ENCODE data around the gene RNF208. TPM values are rescaled to one million over a fixed set of nuclear protein-coding genes. Genes with fewer than 3 reads are reported as not detected.
"Not testable (repeated sequence)": the region's sequence is repeated elsewhere in the genome, so short reads cannot be mapped to it uniquely, and the experiment has no call there.

The RNF208 gene
- total RNA-seq, 2 experiments from 2014 or later = 3.4 to 4.4 TPM

GRCh38 chr9:137251490-137252268, 29.6 kb upstream of the RNF208 start:
- H3K9me3 Mint-ChIP-seq = no peaks in the 10 kb centered on the region
- no peak overlapping the region for H3K4me3 Mint-ChIP-seq
- ChIA-PET POLR2A (interaction anchor here (2.5 to 5.1 kb wide), 2 partner anchors 10 kb away, joined by 13 to 65 read pairs; partner anchors contain the start of gene TUBB4B), CTCF (no interaction called here)
- peaks cover 2% of the 10 kb centered on the region for H3K36me3 Mint-ChIP-seq
- H3K27me3 Mint-ChIP-seq = no peaks in the 10 kb centered on the region
- no peak for DNase-seq
- H3K4me1 Mint-ChIP-seq (ENCODE audit: low read depth) = peaks cover 16% of the 10 kb centered on the region
- intact Hi-C loops (cut with micrococcal nuclease) = no loop called here
- H3K27ac Mint-ChIP-seq = no peak overlapping the region

GRCh38 chr9:137251194-137251461, 29.1 kb upstream of the RNF208 start, which contains the start of gene STPG3:
Gene STPG3 (plus strand): TSS chr9:137251286. CDS start chr9:137251287, 1 bp downstream.
- no peaks in the 10 kb centered on the region for H3K27me3 Mint-ChIP-seq
- no peak within 1 kb of the TSS for H3K27ac Mint-ChIP-seq
- H3K4me3 Mint-ChIP-seq = no peak within 1 kb of the TSS
- H3K4me1 Mint-ChIP-seq (ENCODE audit: low read depth) = peaks cover 10% of the 10 kb centered on the region
- ChIA-PET CTCF (no interaction called here), POLR2A (interaction anchor here (2.5 kb wide), 1 partner anchor 10 kb away, joined by 13 read pairs; the partner anchor contains the start of gene TUBB4B)
- no peak for DNase-seq
- intact Hi-C loops (cut with micrococcal nuclease) = no loop called here
- H3K36me3 Mint-ChIP-seq = peaks cover 2% of the 10 kb centered on the region
- H3K9me3 Mint-ChIP-seq = no peaks in the 10 kb centered on the region

GRCh38 chr9:137250329-137251193, 28.5 kb upstream of the RNF208 start:
- ChIA-PET CTCF (interaction anchor here (1.0 to 3.4 kb wide), 2 partner anchors 10 to 14 kb away, joined by 5 to 11 read pairs; partner anchors contain the start of gene TUBB4B), POLR2A (interaction anchor here (2.5 kb wide), 1 partner anchor 9 kb away, joined by 13 read pairs; the partner anchor contains the start of gene TUBB4B)
- DNase-seq = no peak
- Mint-ChIP-seq H3K27ac (no peak overlapping the region), H3K27me3 (no peaks in the 10 kb centered on the region), H3K36me3 (peaks cover 2% of the 10 kb centered on the region), H3K9me3 (no peaks in the 10 kb centered on the region), H3K4me1 (ENCODE audit: low read depth) (peaks cover 5% of the 10 kb centered on the region), H3K4me3 (no peak overlapping the region)
- intact Hi-C loops (cut with micrococcal nuclease) = no loop called here

GRCh38 chr9:137247916-137248175, 25.8 kb upstream of the RNF208 start:
- no peak overlapping the region for H3K27ac Mint-ChIP-seq
- no peak for DNase-seq
- H3K27me3 Mint-ChIP-seq = no peaks in the 10 kb centered on the region
- no peak overlapping the region for H3K4me3 Mint-ChIP-seq
- intact Hi-C loops (cut with micrococcal nuclease) = no loop called here
- ChIA-PET POLR2A (no interaction called here), CTCF (interaction anchor here (0.6 to 3.4 kb wide), 4 partner anchors 8 to 287 kb away, joined by 3 to 11 read pairs (median 4); no protein-coding TSS in a partner anchor)
- peaks cover 5% of the 10 kb centered on the region for H3K4me1 Mint-ChIP-seq (ENCODE audit: low read depth)
- peaks cover 12% of the 10 kb centered on the region for H3K36me3 Mint-ChIP-seq
- H3K9me3 Mint-ChIP-seq = no peaks in the 10 kb centered on the region

GRCh38 chr9:137247135-137247915, 25.3 kb upstream of the RNF208 start:
- DNase-seq = no peak
- Mint-ChIP-seq H3K27me3 (no peaks in the 10 kb centered on the region), H3K4me1 (ENCODE audit: low read depth) (peaks cover 10% of the 10 kb centered on the region), H3K9me3 (no peaks in the 10 kb centered on the region), H3K27ac (no peak overlapping the region), H3K36me3 (peaks cover 17% of the 10 kb centered on the region), H3K4me3 (no peak overlapping the region)
- CTCF ChIA-PET = interaction anchor here (0.6 to 3.4 kb wide), 3 partner anchors 10 to 288 kb away, joined by 3 to 11 read pairs (median 3); no protein-coding TSS in a partner anchor
- intact Hi-C loops (cut with micrococcal nuclease) = no loop called here
- POLR2A ChIA-PET = no interaction called here

- peaks cover 26% of the 10 kb centered on the region for H3K36me3 Mint-ChIP-seq
- DNase-seq = no peak
- H3K27ac Mint-ChIP-seq = no peak overlapping the region
- H3K9me3 Mint-ChIP-seq = no peaks in the 10 kb centered on the region
- H3K4me1 Mint-ChIP-seq (ENCODE audit: low read depth) = peaks cover 12% of the 10 kb centered on the region
- ChIA-PET CTCF (interaction anchor here (1.2 to 1.6 kb wide), 2 partner anchors 9 to 211 kb away, joined by 3 to 7 read pairs; no protein-coding TSS in a partner anchor), POLR2A (interaction anchor here (2.0 kb wide), 1 partner anchor 9 kb away, joined by 5 read pairs; the partner anchor contains the start of gene NELFB)
- intact Hi-C loops (cut with micrococcal nuclease) = no loop called here
- H3K4me3 Mint-ChIP-seq = no peak overlapping the region
- H3K27me3 Mint-ChIP-seq = no peaks in the 10 kb centered on the region
Measured at GRCh38 chr9:137245450-137246421, 23.7 kb upstream of the RNF208 start.

- intact Hi-C loops (cut with micrococcal nuclease) = loop anchor here (5.0 kb wide), 2 partner anchors 117 to 452 kb away; partner anchors contain the start of gene TMEM141
- Mint-ChIP-seq H3K27me3 (no peaks in the 10 kb centered on the region), H3K36me3 (peaks cover 26% of the 10 kb centered on the region), H3K27ac (no peak overlapping the region), H3K9me3 (no peaks in the 10 kb centered on the region), H3K4me1 (ENCODE audit: low read depth) (peaks cover 12% of the 10 kb centered on the region), H3K4me3 (no peak overlapping the region)
- POLR2A ChIA-PET = interaction anchor here (1.7 to 2.0 kb wide), 2 partner anchors 10 to 130 kb away, joined by 5 read pairs; partner anchors contain the start of genes DPP7 and NELFB
- CTCF ChIA-PET = interaction anchor here (1.2 to 1.8 kb wide), 3 partner anchors 8 to 210 kb away, joined by 3 to 7 read pairs (median 7); partner anchors contain the start of gene NELFB
- DNase-seq = no peak
Measured at GRCh38 chr9:137244486-137245449, 22.7 kb upstream of the RNF208 start.

GRCh38 chr9:137243626-137244485, 21.8 kb upstream of the RNF208 start:
- ChIA-PET CTCF (interaction anchor here (1.8 kb wide), 1 partner anchor 11 kb away, joined by 7 read pairs; the partner anchor contains the start of gene NELFB), POLR2A (interaction anchor here (1.7 to 4.5 kb wide), 3 partner anchors 10 to 129 kb away, joined by 5 to 65 read pairs (median 5); partner anchors contain the start of genes DPP7 and NELFB)
- Mint-ChIP-seq H3K9me3 (no peaks in the 10 kb centered on the region), H3K27ac (no peak overlapping the region), H3K36me3 (peaks cover 26% of the 10 kb centered on the region), H3K27me3 (no peaks in the 10 kb centered on the region), H3K4me3 (peak overlapping the region; percentile 83), H3K4me1 (ENCODE audit: low read depth) (peaks cover 15% of the 10 kb centered on the region)
- intact Hi-C loops (cut with micrococcal nuclease) = loop anchor here (5.0 kb wide), 2 partner anchors 117 to 452 kb away; partner anchors contain the start of gene TMEM141
- no peak for DNase-seq

- H3K9me3 Mint-ChIP-seq, H3K27ac Mint-ChIP-seq, H3K27me3 Mint-ChIP-seq, DNase-seq: not testable (repeated sequence)
- intact Hi-C loops (cut with micrococcal nuclease) = loop anchor here (5.0 kb wide), 2 partner anchors 116 to 451 kb away; partner anchors contain the start of gene TMEM141
- Mint-ChIP-seq H3K36me3 (peaks cover 26% of the 10 kb centered on the region), H3K4me1 (ENCODE audit: low read depth) (peaks cover 19% of the 10 kb centered on the region), H3K4me3 (peak overlapping the region; percentile 83)
- ChIA-PET POLR2A (interaction anchor here (1.1 to 4.5 kb wide), 4 partner anchors 11 to 114 kb away, joined by 3 to 65 read pairs (median 6); partner anchors contain the start of genes ANAPC2, NELFB and SSNA1), CTCF (interaction anchor here (0.9 to 1.8 kb wide), 4 partner anchors 11 to 202 kb away, joined by 3 to 7 read pairs (median 4); partner anchors contain the start of gene NELFB)
Measured at GRCh38 chr9:137243266-137243625, 21.2 kb upstream of the RNF208 start.

Data from activated CD4-positive, alpha-beta memory T cell treated with anti-CD3 and anti-CD28 coated beads for 36 hours (primary cell).